WI38 (cell line): ENCODE results near the gene GMNC.

Source experiments
- H3K4me3 ChIP-seq: 2 replicates; pipeline ENCODE4 v1.5.1; 2011; ENCODE audit warnings: low read depth, mild to moderate bottlenecking, control low read depth, low read length
- TF ChIP-seq, protein P1 (sequence below): IDR thresholded peaks from 2 replicates; pipeline ENCODE4 v1.5.1; 2012; ENCODE audit warnings: low read depth, mild to moderate bottlenecking, control low read depth, low read length

GMNC gene

DNA sequence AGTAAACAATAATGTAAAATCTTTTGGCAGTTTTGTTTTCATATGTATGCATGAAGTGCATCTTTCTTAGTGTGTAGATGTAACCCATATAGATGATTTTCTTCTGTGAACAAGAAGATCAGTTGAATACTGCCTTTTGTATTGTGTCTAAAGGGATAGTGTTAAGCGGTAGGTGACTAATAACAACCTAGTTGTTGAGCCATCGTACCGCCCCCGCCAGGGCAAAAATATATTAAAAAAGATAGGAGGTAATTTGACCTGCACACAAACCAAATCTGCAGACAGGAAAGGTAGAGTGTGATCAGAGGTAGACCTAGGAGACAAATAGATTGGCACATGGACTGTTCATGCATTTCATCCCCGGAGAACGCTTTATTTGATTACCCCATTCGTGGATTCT is 3.3 kb upstream of the GMNC start:
- TF ChIP-seq, protein P1, sequence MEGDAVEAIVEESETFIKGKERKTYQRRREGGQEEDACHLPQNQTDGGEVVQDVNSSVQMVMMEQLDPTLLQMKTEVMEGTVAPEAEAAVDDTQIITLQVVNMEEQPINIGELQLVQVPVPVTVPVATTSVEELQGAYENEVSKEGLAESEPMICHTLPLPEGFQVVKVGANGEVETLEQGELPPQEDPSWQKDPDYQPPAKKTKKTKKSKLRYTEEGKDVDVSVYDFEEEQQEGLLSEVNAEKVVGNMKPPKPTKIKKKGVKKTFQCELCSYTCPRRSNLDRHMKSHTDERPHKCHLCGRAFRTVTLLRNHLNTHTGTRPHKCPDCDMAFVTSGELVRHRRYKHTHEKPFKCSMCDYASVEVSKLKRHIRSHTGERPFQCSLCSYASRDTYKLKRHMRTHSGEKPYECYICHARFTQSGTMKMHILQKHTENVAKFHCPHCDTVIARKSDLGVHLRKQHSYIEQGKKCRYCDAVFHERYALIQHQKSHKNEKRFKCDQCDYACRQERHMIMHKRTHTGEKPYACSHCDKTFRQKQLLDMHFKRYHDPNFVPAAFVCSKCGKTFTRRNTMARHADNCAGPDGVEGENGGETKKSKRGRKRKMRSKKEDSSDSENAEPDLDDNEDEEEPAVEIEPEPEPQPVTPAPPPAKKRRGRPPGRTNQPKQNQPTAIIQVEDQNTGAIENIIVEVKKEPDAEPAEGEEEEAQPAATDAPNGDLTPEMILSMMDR: no peak

DNA sequence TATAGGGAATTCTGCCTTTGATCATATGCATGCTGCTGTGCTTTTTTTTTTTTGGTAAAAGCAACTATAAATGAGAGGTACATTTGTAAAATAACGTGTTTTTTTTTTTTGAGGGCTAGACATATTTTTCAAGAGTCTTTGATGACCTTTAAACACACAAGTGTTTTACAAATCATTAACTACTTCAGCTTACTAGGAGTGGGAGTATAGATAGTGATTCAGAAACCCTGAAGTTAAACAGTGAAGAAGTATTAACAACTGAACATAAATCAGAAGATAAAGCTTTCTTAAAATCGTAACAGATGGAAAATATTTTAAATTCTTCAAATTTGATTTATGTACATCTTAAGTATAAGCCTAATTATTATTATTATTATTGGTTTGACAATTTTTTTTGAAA is 2.9 kb upstream of the GMNC start:
- no peak overlapping the region for H3K4me3 ChIP-seq
- TF ChIP-seq, protein P1: no peak

More for the DNA sequence above, 3.3 kb upstream of the GMNC start:
- H3K4me3 ChIP-seq: no peak overlapping the region

DNA sequence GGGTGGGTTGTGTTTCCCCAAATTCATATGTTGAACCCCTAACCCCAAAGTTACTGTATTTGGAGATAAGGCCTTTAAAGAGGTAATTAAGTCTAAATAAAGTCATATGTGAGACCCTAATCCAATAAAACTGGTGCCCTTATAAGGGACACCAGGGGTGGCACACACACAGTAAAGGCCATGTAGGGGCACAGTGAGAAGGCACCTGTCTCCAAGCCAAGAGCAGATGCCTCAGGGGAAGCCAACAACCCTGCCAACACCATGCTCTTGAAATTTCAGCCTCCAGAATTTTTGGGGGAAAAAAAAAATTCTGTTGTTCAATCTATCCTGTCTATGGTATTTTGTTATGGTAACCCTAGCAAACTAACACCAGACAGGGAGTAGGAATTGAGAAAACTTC is 1.5 kb upstream of the GMNC start:
- H3K4me3 ChIP-seq: no peak overlapping the region; the same call in 1 of the 2 replicates
- TF ChIP-seq, protein P1: no peak

DNA sequence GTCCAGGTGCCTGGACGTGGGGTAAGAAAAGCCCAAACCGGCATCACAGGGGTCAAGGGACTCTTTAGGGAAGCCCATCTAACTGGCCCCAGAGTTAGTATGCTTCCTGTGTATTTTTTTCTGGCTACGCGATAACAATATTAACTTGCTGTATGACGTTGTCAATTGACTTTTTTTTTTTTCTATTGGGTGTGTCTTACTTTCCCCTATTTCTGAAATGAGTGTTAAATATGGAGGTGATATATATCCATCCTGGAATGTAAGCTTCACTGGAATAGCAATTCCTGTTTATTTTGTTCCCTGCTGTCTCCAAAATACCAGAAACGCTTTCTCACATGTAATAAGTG is 598 bp upstream of the GMNC start:
- TF ChIP-seq, protein P1: no peak
- H3K4me3 ChIP-seq: peak overlapping the region; percentile 73

DNA sequence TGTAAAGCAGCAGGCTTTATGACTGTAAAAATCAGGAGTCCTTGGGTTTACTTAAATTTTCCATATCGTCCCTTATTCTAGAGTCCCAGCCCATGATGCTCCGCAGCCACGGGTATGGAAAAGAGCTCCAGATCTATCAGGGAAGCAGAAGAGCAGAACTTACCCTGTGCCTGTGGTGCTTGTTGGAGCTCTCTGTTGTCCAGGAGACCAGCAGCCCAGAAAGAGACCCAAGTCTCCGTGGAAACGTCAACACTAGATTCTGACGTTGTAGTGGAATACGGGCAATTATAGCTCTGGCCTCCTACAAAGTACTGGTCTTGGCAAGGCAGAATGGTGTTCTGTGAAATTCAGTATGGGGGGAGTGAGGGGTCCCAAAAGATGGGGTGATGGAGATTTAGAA is 2.0 kb downstream of the GMNC start:
- TF ChIP-seq, protein P1: no peak
- H3K4me3 ChIP-seq: no peak overlapping the region

DNA sequence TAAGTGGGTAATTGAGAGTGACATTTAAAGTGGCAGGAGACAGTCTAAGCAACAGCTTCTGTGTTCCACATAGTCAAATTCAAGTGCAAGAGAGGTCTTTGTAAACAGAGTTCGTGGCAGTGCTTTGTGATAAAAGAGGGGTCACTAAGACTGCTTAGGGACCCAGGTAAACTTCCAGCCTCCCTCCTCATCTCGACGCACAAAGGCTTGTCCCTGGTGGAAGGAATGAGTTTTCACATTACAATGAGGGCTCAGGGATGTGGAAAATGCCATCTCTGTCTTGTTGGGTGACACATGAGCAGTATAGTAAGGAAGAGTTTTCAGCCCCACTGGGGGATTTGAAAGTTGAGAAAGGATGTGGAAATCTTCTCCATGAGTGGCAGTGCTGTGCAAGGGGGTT is 7.3 kb downstream of the GMNC start:
- TF ChIP-seq, protein P1: no peak
- no peak overlapping the region for H3K4me3 ChIP-seq

DNA sequence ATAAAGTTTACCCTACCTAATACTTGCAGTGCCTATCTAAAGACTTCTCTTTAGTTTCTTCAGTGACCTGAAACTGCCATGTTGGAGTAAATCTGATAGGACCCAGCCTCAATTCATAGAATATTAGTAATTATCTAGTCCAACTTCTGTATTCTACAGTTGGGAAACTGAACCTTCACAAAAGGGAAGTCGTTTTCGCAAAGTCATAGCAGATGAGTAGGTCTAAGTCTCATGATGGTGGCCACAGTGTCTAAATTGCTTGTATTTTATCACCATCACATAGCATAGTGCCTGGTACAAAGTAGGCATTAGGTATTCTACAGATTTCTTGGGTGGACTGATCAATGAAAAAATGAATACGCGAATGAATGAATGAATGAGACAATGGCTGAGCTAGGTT is 8.4 kb downstream of the GMNC start:
- H3K4me3 ChIP-seq: no peak overlapping the region
- TF ChIP-seq, protein P1: no peak
